Measurements from ENCODE around the gene ABL2. TPM values are rescaled to one million over a fixed set of nuclear protein-coding genes. Genes with fewer than 3 reads are reported as not detected.

Gene ABL2
- total RNA-seq: 6.8 and 11.0 TPM in 2 replicates

DNA sequence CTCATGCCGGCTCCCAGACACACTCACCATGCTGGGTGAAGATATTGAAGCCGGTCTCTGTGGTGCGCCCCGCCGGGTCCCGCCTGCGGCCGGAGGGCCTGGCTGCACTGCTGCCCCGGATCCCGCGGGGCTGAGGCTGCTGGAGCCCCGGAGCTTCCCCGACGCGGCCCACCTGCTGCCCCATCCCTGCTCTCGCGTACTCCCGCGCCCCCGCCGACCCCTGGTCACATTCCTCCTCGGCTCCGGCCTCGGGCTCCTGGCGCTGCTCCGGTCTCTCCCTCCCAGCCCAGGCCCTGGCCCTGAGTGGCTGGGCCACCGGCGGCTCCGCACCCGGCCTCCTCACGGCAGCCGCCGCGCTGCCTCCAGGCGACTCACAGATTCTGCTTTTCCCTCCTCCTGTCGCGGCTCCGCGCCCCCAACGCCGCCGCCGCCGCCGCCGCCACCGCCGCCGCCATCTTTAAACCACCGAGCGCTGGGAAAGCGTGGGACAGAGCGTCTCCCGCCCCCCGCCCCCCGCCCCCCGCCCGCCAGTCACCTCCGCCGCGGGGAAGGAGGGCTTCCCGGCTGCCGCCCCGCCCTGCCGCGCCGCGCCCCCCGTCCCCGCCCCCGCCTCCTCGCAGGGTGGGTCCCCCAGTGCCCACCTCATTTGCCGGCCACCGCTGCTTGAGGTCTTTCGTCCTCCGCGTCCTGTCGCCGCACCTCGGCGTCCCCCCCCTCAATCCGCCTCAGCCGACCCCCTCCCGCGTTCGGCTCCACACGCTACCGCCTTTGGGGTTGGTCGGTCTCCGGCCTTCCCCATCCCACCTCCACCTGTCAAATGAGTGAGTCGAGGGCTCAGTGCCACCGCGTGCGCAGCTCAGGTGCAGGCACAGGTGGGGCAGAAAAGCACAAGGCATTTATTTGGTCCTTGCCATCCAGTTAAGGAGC is at the start of gene ABL2:
Gene ABL2, minus strand, starts transcription at position 464 of the 927 bp plus-strand sequence. Its CDS starts 280 bp downstream, at position 184.

DNA sequence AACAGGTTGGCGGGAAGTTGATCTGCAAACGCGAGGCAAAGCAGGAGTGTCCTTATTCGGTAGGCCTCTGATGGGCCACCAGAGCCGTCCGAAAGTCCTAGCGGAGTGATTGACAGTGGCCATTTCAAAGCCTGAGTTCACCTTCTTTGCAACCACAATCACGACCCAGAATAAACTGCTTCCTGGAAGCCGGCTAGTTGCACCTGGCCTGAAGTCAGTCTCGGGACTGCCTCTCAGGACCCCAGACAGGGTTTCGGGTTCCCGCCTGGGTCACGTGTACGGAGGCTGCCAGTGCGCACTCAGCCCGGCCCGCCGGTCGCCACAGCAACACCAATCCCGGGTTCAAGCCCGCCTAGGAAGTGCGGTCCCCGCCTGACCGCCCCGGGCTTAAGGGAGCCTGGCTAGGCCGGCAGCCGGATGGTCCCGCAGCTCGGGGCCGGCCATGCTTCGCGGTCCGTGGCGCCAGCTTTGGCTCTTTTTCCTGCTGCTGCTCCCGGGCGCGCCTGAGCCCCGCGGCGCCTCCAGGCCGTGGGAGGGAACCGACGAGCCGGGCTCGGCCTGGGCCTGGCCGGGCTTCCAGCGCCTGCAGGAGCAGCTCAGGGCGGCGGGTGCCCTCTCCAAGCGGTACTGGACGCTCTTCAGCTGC is 147.7 kb downstream of the ABL2 start, which contains the start of gene TOR3A:
Gene TOR3A, plus strand, starts transcription at position 384 of the 646 bp plus-strand sequence. Its CDS starts 59 bp downstream, at position 443.

Other genes with a start within 250 kb of the ABL2 start
- gene FAM20B, start 203.8 kb downstream of the ABL2 start, total RNA-seq: 26.2 and 32.4 TPM in 2 replicates
- 19.2 and 60.9 TPM in 2 replicates for gene TOR3A, start 147.6 kb downstream of the ABL2 start, total RNA-seq
- gene SOAT1, start 64.1 kb upstream of the ABL2 start, total RNA-seq: 19.4 and 23.2 TPM in 2 replicates
- gene AXDND1, start 136.3 kb upstream of the ABL2 start, total RNA-seq: 0.09 TPM in 1 of 2 replicates, not detected in the other